Fibroblast of pulmonary artery (primary cell): ENCODE measurements around the gene AGPAT3.

Source experiments
- DNase-seq: peaks from one replicate; pipeline ENCODE4 v3.0.0-alpha.2; 2010; ENCODE audit warnings: low read depth
- H3K4me3 ChIP-seq: replicated peaks from 2 replicates; pipeline ENCODE4 v1.5.1; 2011; ENCODE audit warnings: low read depth, mild to moderate bottlenecking, control low read depth, low read length, moderate library complexity
- TF ChIP-seq, protein P1 (sequence below): IDR thresholded peaks from 2 replicates; pipeline ENCODE4 v1.5.1; 2011; ENCODE audit warnings: mild to moderate bottlenecking, control low read depth, low read length, inconsistent platforms; ENCODE audit errors: missing control alignments

AGPAT3 gene

DNA sequence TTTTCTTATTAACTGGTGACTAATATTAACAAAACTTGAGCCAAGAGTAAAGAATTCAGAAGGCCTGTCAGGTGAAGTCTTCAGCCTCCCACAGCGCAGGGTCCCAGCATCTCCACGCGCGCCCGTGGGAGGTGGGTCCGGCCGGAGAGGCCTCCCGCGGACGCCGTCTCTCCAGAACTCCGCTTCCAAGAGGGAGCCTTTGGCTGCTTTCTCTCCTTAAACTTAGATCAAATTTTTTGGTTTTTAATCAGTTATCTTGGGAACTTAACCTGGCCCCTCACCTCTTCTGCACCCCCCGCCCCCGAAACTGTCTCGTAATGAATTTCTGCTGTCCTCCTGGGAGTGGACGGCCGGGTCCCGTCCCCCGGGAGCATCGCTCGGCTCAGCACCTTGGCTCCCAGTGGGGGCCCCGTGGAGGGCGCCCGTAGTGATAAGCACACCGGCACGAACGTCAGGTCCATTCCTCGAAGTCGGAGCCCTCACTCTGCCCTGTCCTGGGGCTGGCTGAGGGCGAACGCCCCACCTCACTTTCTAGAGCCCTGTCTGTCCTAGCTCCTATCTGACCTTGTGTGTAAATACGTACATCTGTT lies 117.6 kb downstream of the AGPAT3 start:
- no peak for DNase-seq
- no peak overlapping the region for H3K4me3 ChIP-seq
- TF ChIP-seq, protein P1, sequence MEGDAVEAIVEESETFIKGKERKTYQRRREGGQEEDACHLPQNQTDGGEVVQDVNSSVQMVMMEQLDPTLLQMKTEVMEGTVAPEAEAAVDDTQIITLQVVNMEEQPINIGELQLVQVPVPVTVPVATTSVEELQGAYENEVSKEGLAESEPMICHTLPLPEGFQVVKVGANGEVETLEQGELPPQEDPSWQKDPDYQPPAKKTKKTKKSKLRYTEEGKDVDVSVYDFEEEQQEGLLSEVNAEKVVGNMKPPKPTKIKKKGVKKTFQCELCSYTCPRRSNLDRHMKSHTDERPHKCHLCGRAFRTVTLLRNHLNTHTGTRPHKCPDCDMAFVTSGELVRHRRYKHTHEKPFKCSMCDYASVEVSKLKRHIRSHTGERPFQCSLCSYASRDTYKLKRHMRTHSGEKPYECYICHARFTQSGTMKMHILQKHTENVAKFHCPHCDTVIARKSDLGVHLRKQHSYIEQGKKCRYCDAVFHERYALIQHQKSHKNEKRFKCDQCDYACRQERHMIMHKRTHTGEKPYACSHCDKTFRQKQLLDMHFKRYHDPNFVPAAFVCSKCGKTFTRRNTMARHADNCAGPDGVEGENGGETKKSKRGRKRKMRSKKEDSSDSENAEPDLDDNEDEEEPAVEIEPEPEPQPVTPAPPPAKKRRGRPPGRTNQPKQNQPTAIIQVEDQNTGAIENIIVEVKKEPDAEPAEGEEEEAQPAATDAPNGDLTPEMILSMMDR = no peak

GRCh38 chr21:43983390-43983789 lies 118.4 kb downstream of the AGPAT3 start:
- no peak overlapping the region for H3K4me3 ChIP-seq
- DNase-seq = no peak
- TF ChIP-seq, protein P1 = no peak

DNA sequence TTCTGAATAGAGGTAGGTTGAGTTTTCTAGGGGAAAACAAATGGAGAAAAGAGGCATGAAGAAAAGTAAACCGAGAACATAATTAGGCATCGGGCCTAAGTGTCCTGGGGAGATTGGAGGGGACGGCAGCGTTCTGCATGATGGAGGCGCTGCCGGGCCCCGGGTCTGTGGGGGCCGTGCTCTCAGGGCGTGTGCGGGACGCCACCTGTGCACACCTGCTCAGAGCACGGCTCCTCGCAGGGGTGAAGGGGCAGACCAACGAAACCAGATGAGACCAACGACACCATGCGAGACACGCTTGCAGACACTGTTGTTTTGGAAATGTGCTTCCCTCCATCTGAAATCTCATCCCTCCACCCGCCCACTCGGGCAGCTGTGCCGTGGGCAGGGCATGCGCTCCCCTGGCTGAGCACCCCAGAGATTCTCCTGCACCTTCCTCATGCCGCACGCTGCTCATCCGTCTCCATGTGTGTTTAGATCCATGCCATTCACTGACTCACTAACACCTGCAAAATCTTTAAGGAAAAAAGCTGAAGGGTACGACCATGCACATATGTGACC lies 118.9 kb downstream of the AGPAT3 start:
- no peak overlapping the region for H3K4me3 ChIP-seq
- DNase-seq = no peak
- TF ChIP-seq, protein P1 = no peak

- TF ChIP-seq, protein P1 = no peak
- no peak overlapping the region for H3K4me3 ChIP-seq
These were observed 120.1 kb downstream of the AGPAT3 start for GRCh38 chr21:43984905-43985689.

GRCh38 chr21:43985690-43986251 lies 120.7 kb downstream of the AGPAT3 start:
- TF ChIP-seq, protein P1 = no peak
- no peak overlapping the region for H3K4me3 ChIP-seq
- DNase-seq = no peak

More at GRCh38 chr21:43984905-43985689, 120.1 kb downstream of the AGPAT3 start:
- DNase-seq = no peak

GRCh38 chr21:43986544-43987451 lies 121.8 kb downstream of the AGPAT3 start:
- no peak overlapping the region for H3K4me3 ChIP-seq
- no peak for DNase-seq
- TF ChIP-seq, protein P1 = no peak
